Upper lobe of right lung (tissue), 1 donor: ENCODE measurements around the gene MSH3. TPM values are rescaled to one million over a fixed set of nuclear protein-coding genes. Genes with fewer than 3 reads are reported as not detected.
"Not testable (repeated sequence)": the region's sequence is repeated elsewhere in the genome, so short reads cannot be mapped to it uniquely, and the experiment has no call there.

ENCODE experiments used
- ATAC-seq: fragments of 200-7000 bp; cut with Tn5 transposase; one replicate; pipeline ENCODE4 v1.9.1; 2020; ENCODE audit warnings: mild to moderate bottlenecking, moderate library complexity
- DNase-seq: peaks from one replicate; pipeline ENCODE4 v3.0.0-alpha.2; 2020
- H3K27ac ChIP-seq: fragments of 200-600 bp; one replicate; pipeline ENCODE4 v1.8.0; 2022
- H3K27me3 ChIP-seq: fragments of 200-600 bp; one replicate; pipeline ENCODE4 v1.8.0; 2022; ENCODE audit warnings: mild to moderate bottlenecking
- H3K36me3 ChIP-seq: fragments of 200-600 bp; one replicate; pipeline ENCODE4 v1.8.0; 2022
- H3K4me1 ChIP-seq: fragments of 200-600 bp; one replicate; pipeline ENCODE4 v1.8.0; 2022
- H3K4me3 ChIP-seq: fragments of 200-600 bp; one replicate; pipeline ENCODE4 v1.8.0; 2022; ENCODE audit warnings: mild to moderate bottlenecking
- H3K9me3 ChIP-seq: fragments of 200-600 bp; one replicate; pipeline ENCODE4 v1.8.0; 2022
- CTCF ChIP-seq: fragments of 200-600 bp; IDR thresholded peaks from one replicate; pipeline ENCODE4 v1.8.0; 2022; ENCODE audit warnings: antibody characterized with exemption
- intact Hi-C: fragments of 100-400 bp; cut with DNase I; formaldehyde crosslinking; loops from one replicate; pipeline ENCODE4 v1.11.0; 2022
- total RNA-seq: library from RNA; stranded (reverse); fragmentation: NEBNext Ultra II Directional; extraction: Animal tissue kit (Norgen Biotek cat#: 25700); gene quantifications from one replicate; pipeline ENCODE4 v1.2.1, GENCODE V29; 2021
- donor health status: DM: no; HTN: yes; CAD: no; lungs with severe emphysema.

MSH3 gene
- total RNA-seq, 1 donor from 2014 or later = 13.7 TPM

DNA sequence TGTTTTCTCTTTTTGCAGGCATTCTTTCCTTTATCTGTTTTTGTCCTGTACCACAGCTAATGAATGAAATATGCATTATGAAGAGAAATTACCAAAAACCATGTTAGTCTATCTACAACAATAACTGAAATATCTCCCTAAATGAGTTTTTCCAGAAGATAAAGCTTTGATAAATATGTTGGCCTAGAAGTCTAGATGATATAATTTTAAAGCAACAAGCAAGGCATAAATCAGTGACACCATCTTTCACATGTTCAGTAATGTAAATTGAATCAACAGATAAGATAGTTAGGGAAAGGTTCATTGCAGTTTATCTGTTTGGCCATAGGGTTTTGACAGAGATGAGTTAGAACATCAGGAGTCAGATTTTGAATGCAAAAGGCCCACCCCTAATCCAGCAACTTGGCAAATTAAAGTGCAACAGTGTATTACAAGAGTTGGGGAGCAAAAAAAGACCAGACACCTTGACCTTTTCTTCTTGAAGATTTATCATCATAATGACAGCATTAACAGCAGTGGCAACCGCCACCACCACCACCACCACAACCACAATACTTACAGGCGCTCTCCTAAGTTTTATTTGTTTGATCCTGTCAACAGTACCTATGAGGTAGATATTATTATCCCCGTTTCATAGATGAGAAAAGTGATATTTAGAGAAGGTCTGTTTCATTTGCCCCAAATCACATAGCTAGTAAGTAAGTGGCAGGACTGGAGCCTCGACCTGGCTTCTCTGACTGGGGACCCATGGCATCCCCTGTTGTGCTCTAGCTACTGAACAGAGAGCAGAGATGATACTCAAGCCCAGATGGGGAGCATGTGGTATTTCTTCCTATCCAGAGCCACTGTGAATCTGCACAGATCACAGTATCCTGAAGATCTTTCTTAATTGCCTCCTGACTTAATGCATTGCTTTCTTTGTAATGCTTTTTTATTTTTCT, 123.2 kb downstream of the MSH3 start:
- ATAC-seq (no peak), DNase-seq (no peak)
- Histone ChIP-seq H3K27ac (no peak overlapping the region), H3K36me3 (peaks cover 25% of the 10 kb centered on the region), H3K4me1 (no peaks in the 10 kb centered on the region), H3K4me3 (no peak overlapping the region), H3K27me3 (no peaks in the 10 kb centered on the region), H3K9me3 (no peaks in the 10 kb centered on the region)
- no peak for TF ChIP-seq CTCF
- intact Hi-C loops = no loop called here

- Histone ChIP-seq H3K36me3 (peaks cover 25% of the 10 kb centered on the region), H3K27me3 (no peaks in the 10 kb centered on the region), H3K4me1 (no peaks in the 10 kb centered on the region), H3K27ac (no peak overlapping the region), H3K9me3 (no peaks in the 10 kb centered on the region), H3K4me3 (no peak overlapping the region)
- TF ChIP-seq CTCF = no peak
- no peak for DNase-seq
- no peak for ATAC-seq
- intact Hi-C loops = no loop called here
Measured at GRCh38 chr5:80780024-80780423, 125.6 kb downstream of the MSH3 start.

GRCh38 chr5:80780761-80781285, 126.4 kb downstream of the MSH3 start:
- intact Hi-C loops = no loop called here
- Histone ChIP-seq H3K27me3 (no peaks in the 10 kb centered on the region), H3K27ac (no peak overlapping the region), H3K36me3 (peaks cover 25% of the 10 kb centered on the region), H3K4me1 (no peaks in the 10 kb centered on the region), H3K9me3 (no peaks in the 10 kb centered on the region), H3K4me3 (no peak overlapping the region)
- TF ChIP-seq CTCF = no peak
- ATAC-seq = no peak
- DNase-seq = no peak

DNA sequence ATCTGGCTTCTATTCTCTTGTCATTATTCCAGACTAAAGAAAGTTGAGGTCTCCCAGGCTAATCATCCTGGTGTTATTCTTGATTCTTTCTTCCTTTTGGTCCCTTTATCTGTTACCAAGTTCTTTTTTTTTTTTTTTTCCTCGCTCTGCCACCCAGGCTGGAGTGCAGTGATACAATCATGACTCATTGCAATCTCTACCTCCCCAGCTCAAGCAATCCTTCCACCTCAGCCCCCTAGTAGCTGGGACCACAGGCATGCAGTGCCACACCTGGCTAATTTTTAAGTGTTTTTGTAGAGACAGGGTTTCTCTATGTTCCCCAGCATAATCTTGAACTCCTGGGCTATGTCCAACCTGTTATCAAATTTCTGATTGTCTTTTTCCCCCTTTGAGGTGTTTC, 126.9 kb downstream of the MSH3 start:
- intact Hi-C loops = no loop called here
- no peak overlapping the region for H3K4me3 ChIP-seq

GRCh38 chr5:80782626-80783025, 128.2 kb downstream of the MSH3 start:
- Histone ChIP-seq H3K27ac (no peak overlapping the region), H3K9me3 (no peaks in the 10 kb centered on the region), H3K4me3 (no peak overlapping the region), H3K36me3 (peaks cover 26% of the 10 kb centered on the region), H3K4me1 (no peaks in the 10 kb centered on the region), H3K27me3 (no peaks in the 10 kb centered on the region)
- no peak for DNase-seq
- no peak for TF ChIP-seq CTCF
- no peak for ATAC-seq
- intact Hi-C loops = no loop called here

More for the DNA sequence above, 126.9 kb downstream of the MSH3 start:
- Histone ChIP-seq H3K27ac (no peak overlapping the region), H3K9me3 (no peaks in the 10 kb centered on the region), H3K27me3 (no peaks in the 10 kb centered on the region), H3K4me1 (no peaks in the 10 kb centered on the region), H3K36me3 (peaks cover 25% of the 10 kb centered on the region)
- ATAC-seq (no peak), DNase-seq (no peak)
- no peak for TF ChIP-seq CTCF

DNA sequence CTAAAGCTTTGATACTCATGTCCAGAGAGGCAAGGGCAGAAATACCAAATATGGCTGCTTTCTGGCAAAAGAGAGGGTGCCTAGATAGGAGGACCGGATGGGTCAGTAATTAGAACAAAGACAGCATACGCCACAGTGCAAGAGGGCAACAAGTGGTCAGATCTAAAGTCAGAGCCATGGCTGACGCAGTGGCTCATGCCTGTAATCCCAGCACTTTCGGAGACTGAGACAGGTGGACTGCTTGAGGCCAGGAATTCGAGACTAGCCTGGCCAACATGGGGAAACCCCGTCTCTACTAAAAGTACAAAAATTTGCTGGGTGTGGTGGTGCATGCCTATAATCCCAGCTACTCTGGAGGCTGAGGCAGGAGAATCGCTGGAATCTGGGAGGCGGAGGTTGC, 129.3 kb downstream of the MSH3 start:
- H3K9me3 ChIP-seq, DNase-seq, H3K27me3 ChIP-seq, H3K4me1 ChIP-seq, H3K4me3 ChIP-seq, intact Hi-C loops, ATAC-seq, H3K27ac ChIP-seq: not testable (repeated sequence)
- H3K36me3 ChIP-seq = peaks cover 33% of the 10 kb centered on the region
